AG09319 (cell line): ENCODE data around the gene UQCRQ.

Experiments used
- DNase-seq: peaks from one replicate; pipeline ENCODE4 v3.0.0-alpha.2; 2010; ENCODE audit warnings: low read depth; ENCODE audit errors: extremely low read depth
- CTCF ChIP-seq: IDR thresholded peaks from 2 replicates; pipeline ENCODE4 v1.5.1; 2011; ENCODE audit warnings: low read depth, mild to moderate bottlenecking, inconsistent platforms, low read length, moderate library complexity

UQCRQ gene

GRCh38 chr5:132859889-132860437 is 6.5 kb upstream of the UQCRQ start:
- TF ChIP-seq CTCF, result no peak
- no peak for DNase-seq

- TF ChIP-seq CTCF, result no peak
- no peak for DNase-seq
Measured at GRCh38 chr5:132860742-132861141, 5.7 kb upstream of the UQCRQ start.

GRCh38 chr5:132865668-132866341 is 637 bp upstream of the UQCRQ start:
- TF ChIP-seq CTCF, result no peak
- DNase-seq, result no peak

GRCh38 chr5:132867046-132867451 is 607 bp downstream of the UQCRQ start:
- no peak for TF ChIP-seq CTCF
- no peak for DNase-seq

- no peak for DNase-seq
- TF ChIP-seq CTCF, result no peak
Measured at GRCh38 chr5:132868754-132869153, 2.3 kb downstream of the UQCRQ start.

GRCh38 chr5:132870801-132871200 is 4.4 kb downstream of the UQCRQ start:
- DNase-seq, result no peak
- no peak for TF ChIP-seq CTCF

GRCh38 chr5:132871459-132872284 is 5.2 kb downstream of the UQCRQ start:
- no peak for DNase-seq
- TF ChIP-seq CTCF, result no peak
